GM20000 (cell line): ENCODE measurements around the gene MAN1A1.

Experiments used
- DNase-seq: peaks from one replicate; pipeline ENCODE4 v3.0.0; 2012; ENCODE audit warnings: low spot score
- CTCF ChIP-seq: IDR thresholded peaks from 2 replicates; pipeline ENCODE4 v1.5.1; 2012; ENCODE audit warnings: mild to moderate bottlenecking, control low read depth; ENCODE audit errors: extremely low read depth, missing control alignments

The MAN1A1 gene

GRCh38 chr6:119324718-119325117 is 24.8 kb downstream of the MAN1A1 start:
- no peak for TF ChIP-seq CTCF
- DNase-seq, result no peak

- DNase-seq, result no peak
- no peak for TF ChIP-seq CTCF
These were observed 25.6 kb downstream of the MAN1A1 start for GRCh38 chr6:119323931-119324330.

GRCh38 chr6:119323478-119323877 is 26.1 kb downstream of the MAN1A1 start:
- TF ChIP-seq CTCF, result no peak
- DNase-seq, result no peak

GRCh38 chr6:119322715-119323350 is 26.7 kb downstream of the MAN1A1 start:
- TF ChIP-seq CTCF, result no peak
- DNase-seq, result no peak

GRCh38 chr6:119322034-119322433 is 27.5 kb downstream of the MAN1A1 start:
- DNase-seq, result no peak
- TF ChIP-seq CTCF, result no peak

GRCh38 chr6:119319694-119320093 is 29.9 kb downstream of the MAN1A1 start:
- no peak for TF ChIP-seq CTCF
- no peak for DNase-seq

GRCh38 chr6:119318730-119319129 is 30.8 kb downstream of the MAN1A1 start:
- no peak for TF ChIP-seq CTCF
- DNase-seq, result no peak
